ENCODE data around the gene ZBTB21. TPM values are rescaled to one million over a fixed set of nuclear protein-coding genes. Genes with fewer than 3 reads are reported as not detected.

Gene ZBTB21
- total and polyA plus RNA-seq, 12 donors, result 6.8 to 39.1 (median 12.4) TPM

DNA sequence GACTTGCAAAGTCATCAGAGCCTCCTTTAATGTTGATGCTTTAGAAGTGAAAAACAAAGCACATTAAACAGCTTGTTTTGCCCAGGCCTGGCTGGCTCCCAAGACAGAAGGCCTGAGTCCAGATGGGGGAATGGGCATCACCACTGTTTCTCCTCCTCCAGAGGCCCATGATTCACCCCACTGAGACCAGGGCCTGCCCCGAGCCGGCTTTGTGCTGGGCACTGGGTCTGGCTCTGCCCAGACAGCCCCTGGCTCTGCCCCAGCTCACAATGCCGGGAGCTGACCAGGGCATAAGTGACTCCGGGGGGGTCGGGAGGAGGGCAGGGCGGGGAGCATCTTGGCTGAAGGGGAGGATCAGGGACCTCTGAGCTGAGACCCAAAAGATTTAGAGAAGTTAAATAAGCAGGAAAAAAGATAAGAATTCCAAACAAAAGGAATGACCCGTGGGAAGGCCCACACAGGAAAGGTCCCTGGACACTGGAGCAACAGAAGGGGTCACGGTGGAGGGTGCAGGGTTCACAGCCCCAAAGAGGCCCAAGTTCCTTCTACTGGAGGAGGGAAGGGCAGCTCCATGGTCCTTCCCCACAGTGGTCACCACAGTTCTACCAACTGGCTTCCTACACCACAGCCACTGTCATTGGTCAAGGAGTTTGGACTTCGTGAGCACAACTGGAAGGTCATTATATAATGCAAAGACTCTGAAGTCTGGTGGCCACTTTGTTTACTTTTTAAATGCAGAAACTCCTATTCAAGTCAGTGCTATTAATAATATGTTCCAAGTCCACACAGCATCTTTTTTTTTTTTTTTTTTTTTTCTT lies 61.9 kb downstream of the ZBTB21 start:
- H3K36me3 ChIP-seq (replicated peaks in 1 of 2), result peaks cover 0 to 3% of the 10 kb centered on the region in 2 donors
- TF ChIP-seq POLR2A (IDR thresholded peaks at IDR 0.05), result peak in 1 of 2 donors; percentile 66
- TF ChIP-seq, protein P1, sequence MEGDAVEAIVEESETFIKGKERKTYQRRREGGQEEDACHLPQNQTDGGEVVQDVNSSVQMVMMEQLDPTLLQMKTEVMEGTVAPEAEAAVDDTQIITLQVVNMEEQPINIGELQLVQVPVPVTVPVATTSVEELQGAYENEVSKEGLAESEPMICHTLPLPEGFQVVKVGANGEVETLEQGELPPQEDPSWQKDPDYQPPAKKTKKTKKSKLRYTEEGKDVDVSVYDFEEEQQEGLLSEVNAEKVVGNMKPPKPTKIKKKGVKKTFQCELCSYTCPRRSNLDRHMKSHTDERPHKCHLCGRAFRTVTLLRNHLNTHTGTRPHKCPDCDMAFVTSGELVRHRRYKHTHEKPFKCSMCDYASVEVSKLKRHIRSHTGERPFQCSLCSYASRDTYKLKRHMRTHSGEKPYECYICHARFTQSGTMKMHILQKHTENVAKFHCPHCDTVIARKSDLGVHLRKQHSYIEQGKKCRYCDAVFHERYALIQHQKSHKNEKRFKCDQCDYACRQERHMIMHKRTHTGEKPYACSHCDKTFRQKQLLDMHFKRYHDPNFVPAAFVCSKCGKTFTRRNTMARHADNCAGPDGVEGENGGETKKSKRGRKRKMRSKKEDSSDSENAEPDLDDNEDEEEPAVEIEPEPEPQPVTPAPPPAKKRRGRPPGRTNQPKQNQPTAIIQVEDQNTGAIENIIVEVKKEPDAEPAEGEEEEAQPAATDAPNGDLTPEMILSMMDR (IDR thresholded peaks at IDR 0.05), result no peak
- H3K27me3 ChIP-seq, result no peaks in the 10 kb centered on the region
- H3K27ac ChIP-seq, result peak overlapping the region; percentile 77 to 97 (median 96)
- peak overlapping the region in 1 of 4 donors; percentile 30 for H3K4me3 ChIP-seq
- H3K4me1 ChIP-seq (replicated peaks in 1 of 2), result peaks cover 74 to 89% of the 10 kb centered on the region in 2 donors
- 14 to 25% (median 16%) methylated on average over 9 of the region's 9 CpGs for WGBS, 4 donors
- intact Hi-C loops (cut with DNase I), result no loop called here
- peak; percentile 72 to 93 (median 90) for DNase-seq
- H3K9me3 ChIP-seq (replicated peaks in 1 of 3), result no peaks in the 10 kb centered on the region

DNA sequence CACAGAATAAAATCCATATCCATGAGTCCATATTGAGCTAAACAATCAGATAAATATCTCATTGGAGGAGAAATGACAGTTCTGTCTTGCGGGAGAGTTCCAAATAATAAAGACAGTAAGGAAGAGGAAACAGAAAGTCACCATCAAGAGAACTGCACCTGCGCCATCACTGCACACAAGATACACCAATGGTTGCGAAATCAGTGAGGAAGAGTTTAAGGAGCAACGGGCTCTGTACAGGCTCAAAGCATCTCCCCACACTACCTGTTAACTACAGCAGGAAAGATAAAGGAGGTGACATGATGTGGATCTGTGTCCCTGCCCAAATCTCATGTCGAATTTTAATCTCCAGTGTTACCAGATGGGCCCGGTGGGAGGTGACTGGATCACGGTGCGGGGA lies 64.2 kb downstream of the ZBTB21 start:
- WGBS, 4 donors, result 58 to 67% (median 62%) methylated on average over 8 of the region's 8 CpGs
- no peak for DNase-seq
- no peak overlapping the region for H3K4me3 ChIP-seq
- no peaks in the 10 kb centered on the region for H3K9me3 ChIP-seq (replicated peaks in 1 of 3)
- peaks cover 57 to 72% of the 10 kb centered on the region in 2 donors for H3K4me1 ChIP-seq (replicated peaks in 1 of 2)
- intact Hi-C loops (cut with DNase I), result no loop called here
- peak overlapping the region; percentile 51 to 97 (median 96) for H3K27ac ChIP-seq
- no peaks in the 10 kb centered on the region for H3K27me3 ChIP-seq
- TF ChIP-seq, protein P1 (IDR thresholded peaks at IDR 0.05), result no peak
- TF ChIP-seq POLR2A (IDR thresholded peaks at IDR 0.05), result no peak
- H3K36me3 ChIP-seq (replicated peaks in 1 of 2), result peaks cover 0 to 16% of the 10 kb centered on the region in 2 donors

DNA sequence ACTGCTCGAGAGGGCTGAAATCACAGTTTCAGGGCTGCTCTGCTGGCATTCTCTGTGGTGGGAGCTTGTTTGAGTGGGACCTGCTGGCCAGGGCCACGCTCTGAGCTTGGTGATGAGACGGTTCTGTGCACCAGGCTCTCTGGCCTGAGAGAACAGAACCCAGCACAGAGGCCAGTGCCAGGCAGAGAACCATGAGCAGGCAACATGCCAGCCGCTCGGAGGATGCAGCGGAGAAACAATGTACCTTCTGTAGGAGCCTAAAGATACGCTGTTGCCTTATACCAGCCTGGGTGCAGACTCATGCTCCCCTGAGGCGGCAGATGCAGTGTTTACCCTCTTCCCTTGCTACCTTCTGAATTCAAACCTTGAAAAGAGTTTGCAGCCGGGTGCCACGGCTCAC lies 66.3 kb downstream of the ZBTB21 start:
- Histone ChIP-seq H3K27me3 (no peaks in the 10 kb centered on the region), H3K27ac (peak overlapping the region; percentile 10 to 97 (median 84)), H3K36me3 (replicated peaks in 1 of 2) (peaks cover 0 to 33% of the 10 kb centered on the region in 2 donors), H3K4me3 (peak overlapping the region in 1 of 4 donors; percentile 13), H3K9me3 (replicated peaks in 1 of 3) (no peaks in the 10 kb centered on the region), H3K4me1 (replicated peaks in 1 of 2) (peaks cover 37 to 50% of the 10 kb centered on the region in 2 donors)
- intact Hi-C loops (cut with DNase I), result no loop called here
- TF ChIP-seq POLR2A (IDR thresholded peaks at IDR 0.05), result no peak
- TF ChIP-seq, protein P1 (IDR thresholded peaks at IDR 0.05), result no peak
- WGBS, 4 donors, result 56 to 71% (median 62%) methylated on average over 5 to 10 of the region's 10 CpGs
- peak in 2 of 7 donors; percentile 62 to 65 for DNase-seq

DNA sequence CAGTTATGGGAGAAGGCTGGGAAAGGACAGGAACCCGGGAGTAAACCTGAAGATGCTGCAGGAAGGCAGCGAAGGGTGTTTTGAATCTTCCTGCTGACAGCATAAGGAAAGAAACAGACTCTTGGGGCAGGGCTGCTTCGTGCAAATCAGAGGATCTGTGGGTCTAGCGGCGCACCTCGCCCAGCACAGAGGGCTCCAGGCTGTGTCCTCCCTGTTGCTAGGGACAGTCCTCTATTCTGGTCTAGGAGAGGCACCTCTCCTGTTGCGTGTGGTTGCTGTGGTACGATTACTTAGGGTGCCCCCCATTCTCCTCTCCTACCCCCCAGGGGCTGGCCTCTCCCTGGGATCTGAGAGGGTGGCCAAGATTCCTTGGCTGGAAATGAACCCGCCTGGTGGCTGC lies 67.7 kb downstream of the ZBTB21 start:
- peak overlapping the region in 3 of 5 donors; percentile 27 to 97 (median 84) for H3K27ac ChIP-seq
- no peaks in the 10 kb centered on the region for H3K9me3 ChIP-seq (replicated peaks in 1 of 3)
- intact Hi-C loops (cut with DNase I), result no loop called here
- no peak overlapping the region for H3K4me3 ChIP-seq
- H3K4me1 ChIP-seq (replicated peaks in 1 of 2), result peaks cover 23 to 37% of the 10 kb centered on the region in 2 donors
- no peak for TF ChIP-seq POLR2A (IDR thresholded peaks at IDR 0.05)
- TF ChIP-seq, protein P1 (IDR thresholded peaks at IDR 0.05), result no peak
- 75 to 85% (median 78%) methylated on average over 3 to 9 of the region's 9 CpGs for WGBS, 4 donors
- peaks cover 0 to 35% of the 10 kb centered on the region in 2 donors for H3K36me3 ChIP-seq (replicated peaks in 1 of 2)
- H3K27me3 ChIP-seq, result no peaks in the 10 kb centered on the region
- DNase-seq, result no peak

Data from adrenal gland (tissue), 12 donors.